Small intestine (tissue), 7 donors: ENCODE results near the gene RORC. TPM values are rescaled to one million over a fixed set of nuclear protein-coding genes. Genes with fewer than 3 reads are reported as not detected.
"Not testable (repeated sequence)": the region's sequence is repeated elsewhere in the genome, so short reads cannot be mapped to it uniquely, and the experiment has no call there.

ENCODE experiments used
- DNase-seq, 2 donors: peaks; one replicate each; pipeline versions ENCODE4 v3.0.0 to v3.0.0-alpha.2; 2013
- FAIRE-seq: peaks from 2 replicates; lab custom pipeline; 2012; peaks lifted over from hg19 to GRCh38; lab: Jason Lieb, UNC
- H3K27ac ChIP-seq, 3 donors: one replicate each; pipeline ENCODE4 v1.5.1; 2013; ENCODE audit warnings: low read length in 2 of 3, mild to moderate bottlenecking in 2 of 3, control low read depth in 1 of 3, inconsistent platforms in 1 of 3, low read depth in 1 of 3, moderate library complexity in 1 of 3
- H3K27me3 ChIP-seq, 3 donors: one replicate each; pipeline ENCODE4 v1.6.1; 2013; ENCODE audit warnings: low read length in 3 of 3, inconsistent platforms in 1 of 3; ENCODE audit not compliant: control insufficient read depth in 3 of 3, insufficient read depth in 3 of 3
- H3K36me3 ChIP-seq, 3 donors: one replicate each; pipeline ENCODE4 v1.6.1; 2013; ENCODE audit warnings: low read length in 3 of 3, inconsistent platforms in 1 of 3, low read depth in 1 of 3, mild to moderate bottlenecking in 1 of 3, moderate library complexity in 1 of 3; ENCODE audit not compliant: control insufficient read depth in 3 of 3, insufficient read depth in 2 of 3
- H3K4me1 ChIP-seq, 3 donors: one replicate each; pipeline ENCODE4 v1.6.1; 2013; ENCODE audit warnings: low read length in 2 of 3, inconsistent platforms in 1 of 3, low read depth in 1 of 3, mild to moderate bottlenecking in 1 of 3, moderate library complexity in 1 of 3; ENCODE audit not compliant: control insufficient read depth in 3 of 3, insufficient read depth in 2 of 3
- H3K4me3 ChIP-seq, 3 donors: one replicate each; pipeline ENCODE4 v1.5.1; 2013; ENCODE audit warnings: low read length in 3 of 3, control low read depth in 1 of 3, inconsistent platforms in 1 of 3, low read depth in 1 of 3, mild to moderate bottlenecking in 1 of 3, moderate library complexity in 1 of 3
- H3K9me3 ChIP-seq, 2 donors: one replicate each; pipeline ENCODE4 v1.6.1; 2013; ENCODE audit warnings: low read depth in 1 of 2, low read length in 1 of 2; ENCODE audit not compliant: control insufficient read depth in 2 of 2, insufficient read depth in 1 of 2
- WGBS, 3 donors: extraction: QIAGEN DNeasy Blood & Tissue Kit; methylation state at CpG; one replicate each; pipeline ENCODE4 v1.1.7; 2013; 5-methylcytosine and 5-hydroxymethylcytosine counted together
- polyA plus RNA-seq, 4 donors: library from polyadenylated mRNA; stranded (reverse) in 3 of 4; unstranded in 1 of 4; fragments of 200-250 nt in 3 of 4; fragments of 120-200 nt in 1 of 4; gene quantifications; one replicate each; pipeline versions ENCODE4 v1.2.1 to v1.2.3, GENCODE V29; 2013
- donor health status: healthy with polysubstance abuse.
- donor health status: control.
- donor health status: control.
- donor health status: Bipolar disorder and iron deficiency.
- donor health status: healthy.

The RORC gene
- polyA plus RNA-seq, 4 donors: 5.4 to 15.2 (median 10.8) TPM

GRCh38 chr1:151776665-151777062 lies 54.9 kb downstream of the RORC start:
- Histone ChIP-seq H3K4me3 (no peak overlapping the region), H3K36me3 (peaks cover 0 to 2% (median 0%) of the 10 kb centered on the region in 3 donors), H3K27me3 (no peaks in the 10 kb centered on the region), H3K9me3 (no peaks in the 10 kb centered on the region), H3K27ac (no peak overlapping the region), H3K4me1 (no peaks in the 10 kb centered on the region)
- 81 to 96% (median 87%) methylated on average over 3 of the region's 3 CpGs for WGBS, 3 donors
- DNase-seq (no peak), FAIRE-seq (no peak)

- Histone ChIP-seq H3K4me1 (no peaks in the 10 kb centered on the region), H3K9me3 (no peaks in the 10 kb centered on the region), H3K36me3 (peaks cover 0 to 2% (median 0%) of the 10 kb centered on the region in 3 donors), H3K27ac (no peak overlapping the region), H3K4me3 (no peak overlapping the region), H3K27me3 (no peaks in the 10 kb centered on the region)
- FAIRE-seq: no peak
- DNase-seq: no peak
- WGBS, 3 donors: 93 to 98% (median 93%) methylated on average over 7 of the region's 7 CpGs
These were observed 55.5 kb downstream of the RORC start for GRCh38 chr1:151775894-151776664.

DNA sequence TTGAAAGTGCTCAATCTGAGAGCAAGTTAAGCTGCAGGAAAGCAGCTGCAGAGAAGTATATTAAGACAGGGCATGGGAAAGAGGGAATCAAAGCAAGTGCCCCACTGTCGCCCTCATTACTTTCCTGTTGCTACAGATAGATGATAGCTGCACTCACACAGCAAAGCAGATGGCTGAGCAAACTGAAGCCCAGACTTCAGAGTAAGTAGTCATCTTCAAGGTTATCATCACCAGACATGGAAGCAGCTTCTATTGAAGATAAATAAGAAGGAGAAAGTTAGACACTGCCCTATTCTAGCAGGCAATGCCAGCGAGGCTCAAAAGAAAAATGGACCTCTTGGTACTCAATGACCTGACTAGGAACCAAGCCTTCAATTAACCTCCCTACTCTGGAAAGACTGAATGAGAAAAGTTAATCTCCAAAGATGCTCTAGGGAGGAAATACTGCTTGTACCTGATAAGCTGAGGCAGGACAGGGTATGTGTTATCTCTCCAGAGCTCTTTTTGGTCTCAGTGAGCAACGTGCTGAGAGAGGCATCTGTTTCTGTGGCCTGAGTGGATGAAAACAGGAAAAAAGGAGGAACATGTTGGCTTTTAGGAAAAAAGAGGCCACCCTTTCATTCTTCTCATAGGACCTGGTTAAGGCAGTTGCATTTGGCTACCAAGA lies 57.2 kb downstream of the RORC start:
- 75 to 81% (median 79%) methylated on average over 3 of the region's 3 CpGs for WGBS, 3 donors
- FAIRE-seq: no peak
- H3K27ac ChIP-seq: no peak overlapping the region

DNA sequence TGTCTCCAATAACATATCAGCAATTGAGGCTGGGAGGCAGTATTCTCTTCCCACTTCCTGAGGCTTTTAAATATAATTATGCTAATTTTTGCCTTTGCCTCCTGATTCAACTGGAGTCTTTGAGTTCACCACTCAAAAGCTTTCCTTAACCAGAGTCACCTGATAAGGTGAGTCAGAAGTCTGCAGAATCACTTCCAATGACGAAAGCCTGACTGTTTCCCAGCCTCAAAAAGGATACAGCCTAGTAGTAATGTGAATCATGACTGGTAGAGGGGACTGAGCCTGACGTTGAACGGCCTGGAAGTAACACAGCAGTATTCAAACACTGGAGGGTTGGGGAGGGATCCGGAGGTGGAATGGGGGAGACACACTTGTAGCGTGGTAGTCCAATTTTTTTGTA lies 57.9 kb downstream of the RORC start:
- Histone ChIP-seq H3K27ac (no peak overlapping the region), H3K27me3 (no peaks in the 10 kb centered on the region), H3K4me3 (no peak overlapping the region), H3K9me3 (no peaks in the 10 kb centered on the region), H3K36me3 (peaks cover 0 to 2% (median 0%) of the 10 kb centered on the region in 3 donors), H3K4me1 (no peaks in the 10 kb centered on the region)
- FAIRE-seq (no peak), DNase-seq (no peak)
- 79 to 90% (median 84%) methylated on average over 5 of the region's 5 CpGs for WGBS, 3 donors

More for the DNA sequence above, 57.2 kb downstream of the RORC start:
- Histone ChIP-seq H3K4me3 (no peak overlapping the region), H3K27me3 (no peaks in the 10 kb centered on the region), H3K9me3 (no peaks in the 10 kb centered on the region), H3K4me1 (no peaks in the 10 kb centered on the region), H3K36me3 (peaks cover 0 to 2% (median 0%) of the 10 kb centered on the region in 3 donors)
- no peak for DNase-seq

GRCh38 chr1:151769270-151769669 lies 62.3 kb downstream of the RORC start:
- 91 to 96% (median 95%) methylated on average over 20 to 34 of the region's 34 CpGs for WGBS, 3 donors

DNA sequence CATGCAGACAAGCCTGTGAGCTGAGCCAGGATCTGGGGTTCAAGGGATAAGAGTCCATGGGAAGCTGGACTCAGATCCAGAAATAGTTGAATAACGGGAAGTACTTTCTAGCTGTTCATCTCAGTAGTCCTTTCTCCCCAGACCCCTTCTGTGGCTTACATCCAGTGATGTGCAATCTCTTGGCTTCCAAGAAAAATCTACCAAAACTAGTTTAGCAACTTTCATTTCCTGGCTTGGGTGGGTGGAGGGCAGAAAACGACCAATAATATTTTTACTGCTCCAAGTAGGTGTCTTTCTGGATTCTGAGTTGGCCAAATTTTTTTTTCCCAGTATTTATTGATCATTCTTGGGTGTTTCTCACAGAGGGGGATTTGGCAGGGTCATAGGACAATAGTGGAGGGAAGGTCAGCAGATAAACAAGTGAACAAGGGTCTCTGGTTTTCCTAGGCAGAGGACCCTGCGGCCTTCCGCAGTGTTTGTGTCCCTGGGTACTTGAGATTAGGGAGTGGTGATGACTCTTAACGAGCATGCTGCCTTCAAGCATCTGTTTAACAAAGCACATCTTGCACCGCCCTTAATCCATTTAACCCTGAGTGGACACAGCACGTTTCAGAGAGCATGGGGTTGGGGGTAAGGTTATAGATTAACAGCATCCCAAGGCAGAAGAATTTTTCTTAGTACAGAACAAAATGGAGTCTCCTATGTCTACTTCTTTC lies 63.1 kb downstream of the RORC start:
- not testable (repeated sequence) for DNase-seq, H3K27ac ChIP-seq, H3K27me3 ChIP-seq, H3K9me3 ChIP-seq, H3K36me3 ChIP-seq, FAIRE-seq, H3K4me1 ChIP-seq, H3K4me3 ChIP-seq
- 26 to 44% (median 35%) methylated on average over 2 of the region's 7 CpGs for WGBS, 3 donors

More at GRCh38 chr1:151769270-151769669, 62.3 kb downstream of the RORC start:
- H3K36me3 ChIP-seq, FAIRE-seq, H3K9me3 ChIP-seq, H3K27me3 ChIP-seq, H3K27ac ChIP-seq, H3K4me3 ChIP-seq, DNase-seq, H3K4me1 ChIP-seq: not testable (repeated sequence)

GRCh38 chr1:151763990-151764389 lies 67.6 kb downstream of the RORC start:
- H3K9me3 ChIP-seq: no peaks in the 10 kb centered on the region
- H3K36me3 ChIP-seq: peaks cover 0 to 17% (median 8%) of the 10 kb centered on the region in 3 donors
- H3K27ac ChIP-seq: peak overlapping the region; percentile 83 to 96 (median 83)
- H3K27me3 ChIP-seq: no peaks in the 10 kb centered on the region
- 41 to 48% (median 41%) methylated on average over 10 of the region's 10 CpGs for WGBS, 3 donors
- H3K4me3 ChIP-seq: peak overlapping the region in 2 of 3 donors; percentile 82 to 83
- H3K4me1 ChIP-seq: peaks cover 3 to 10% (median 3%) of the 10 kb centered on the region in 3 donors
- DNase-seq: no peak
- no peak for FAIRE-seq
